Pancreas (tissue), 10 donors: ENCODE measurements around the gene KIF5B. TPM values are rescaled to one million over a fixed set of nuclear protein-coding genes. Genes with fewer than 3 reads are reported as not detected.

ENCODE experiments used
- ATAC-seq, 4 donors: fragments of 200-7000 bp; cut with Tn5 transposase; one replicate each; pipeline versions ENCODE4 v1.8.0 to v1.9.1; 2020; ENCODE audit warnings: mild to moderate bottlenecking in 4 of 4, moderate library complexity in 4 of 4
- DNase-seq, 6 donors: peaks; one replicate each; pipeline ENCODE4 v3.0.0-alpha.2; 2020
- FAIRE-seq: peaks from 2 replicates; lab custom pipeline; 2012; peaks lifted over from hg19 to GRCh38; lab: Jason Lieb, UNC
- H3K27ac ChIP-seq, 4 donors: fragments of 200-600 bp; sonication (generic); 1 replicate in 3 of 4; 2 replicates in 1 of 4; pipeline versions ENCODE4 v1.5.0 to v1.8.0; 2020
- H3K27me3 ChIP-seq, 4 donors: fragments of 200-600 bp; one replicate each; pipeline ENCODE4 v1.8.0; 2021
- H3K36me3 ChIP-seq, 3 donors: fragments of 200-600 bp; sonication (generic) in 1 of 3; one replicate each; pipeline versions ENCODE4 v1.5.0 to v1.8.0; 2020 to 2021
- H3K4me1 ChIP-seq, 3 donors: fragments of 200-600 bp; one replicate each; pipeline ENCODE4 v1.8.0; 2021
- H3K4me3 ChIP-seq, 4 donors: fragments of 200-600 bp; sonication (generic) in 2 of 4; one replicate each; pipeline versions ENCODE4 v1.5.0 to v1.8.0; 2020 to 2021
- H3K9me3 ChIP-seq, 4 donors: fragments of 200-600 bp; one replicate each; pipeline ENCODE4 v1.8.0; 2021
- CTCF ChIP-seq, 4 donors: fragments of 200-600 bp; sonication (generic) in 3 of 4; IDR thresholded peaks; one replicate each; pipeline versions ENCODE4 v1.5.0 to v1.8.0; 2021; ENCODE audit warnings: antibody characterized with exemption in 4 of 4
- whole genome bisulfite sequencing, 2 donors: extraction: QIAGEN DNeasy Blood & Tissue Kit; methylation state at CpG; one replicate each; pipeline ENCODE4 v1.1.7; 2013; 5-methylcytosine and 5-hydroxymethylcytosine counted together
- intact Hi-C, 3 donors: fragments of 100-400 bp; cut with DNase I; formaldehyde crosslinking; loops; one replicate each; pipeline versions ENCODE4 v1.11.1 to v1.14.2; 2022
- polyA plus RNA-seq, 2 donors: library from polyadenylated mRNA; stranded (reverse); fragments of 200-250 nt; gene quantifications; one replicate each; pipeline ENCODE4 v1.2.3, GENCODE V29; 2013
- total RNA-seq, 6 donors: library from RNA; stranded (reverse); fragmentation: NEBNext Ultra II Directional in 4 of 6; extraction: Animal tissue kit (Norgen Biotek cat#: 25700) in 4 of 6; gene quantifications; one replicate each; pipeline versions ENCODE4 v1.2.1 to v1.2.4, GENCODE V29; 2021 to 2023
- donor health status: healthy with polysubstance abuse.
- donor health status: DM: no; HTN: no; CAD: no; lungs with moderate emphysema.
- donor health status: DM: no; HTN: no; CAD: no.
- donor health status: control.
- donor health status: control.
- donor health status: Bipolar disorder and iron deficiency.
- donor health status: DM: yes; HTN: yes; CAD: no.
- donor health status: DM: no; HTN: no; CAD: no.
- donor health status: DM: no; HTN: no; CAD: no.
- donor health status: DM: yes; HTN: yes; CAD: no.

Gene KIF5B
- total and polyA plus RNA-seq, 8 donors = 17.2 to 48.3 (median 33.4) TPM

GRCh38 chr10:31962826-31963588 is 93.2 kb downstream of the KIF5B start:
- FAIRE-seq (no peak), DNase-seq (no peak), ATAC-seq (peak in 1 of 4 donors; percentile 8)
- intact Hi-C loops = no loop called here
- no peak overlapping the region for H3K27ac ChIP-seq
- H3K27me3 ChIP-seq = no peaks in the 10 kb centered on the region
- H3K36me3 ChIP-seq = no peaks in the 10 kb centered on the region
- no peak for TF ChIP-seq CTCF (IDR thresholded peaks at IDR 0.05)
- no peaks in the 10 kb centered on the region for H3K9me3 ChIP-seq
- H3K4me3 ChIP-seq = no peak overlapping the region
- H3K4me1 ChIP-seq = peaks cover 0 to 16% (median 0%) of the 10 kb centered on the region in 3 donors
- 89 to 96% methylated on average over 4 of the region's 4 CpGs for WGBS, 2 donors

GRCh38 chr10:31961277-31962074 is 94.7 kb downstream of the KIF5B start:
- DNase-seq (no peak), FAIRE-seq (no peak), ATAC-seq (peak in 3 of 4 donors; percentile 35 to 62 (median 56))
- Histone ChIP-seq H3K4me3 (no peak overlapping the region), H3K36me3 (no peaks in the 10 kb centered on the region), H3K4me1 (peaks cover 0 to 16% (median 0%) of the 10 kb centered on the region in 3 donors), H3K9me3 (no peaks in the 10 kb centered on the region), H3K27ac (no peak overlapping the region), H3K27me3 (no peaks in the 10 kb centered on the region)
- WGBS, 2 donors = 51 to 59% methylated on average over 8 of the region's 8 CpGs
- no peak for TF ChIP-seq CTCF (IDR thresholded peaks at IDR 0.05)
- intact Hi-C loops = no loop called here

GRCh38 chr10:31959461-31960173 is 96.6 kb downstream of the KIF5B start:
- no peaks in the 10 kb centered on the region for H3K27me3 ChIP-seq
- ATAC-seq = peak in 3 of 4 donors; percentile 41 to 70 (median 68)
- H3K27ac ChIP-seq = no peak overlapping the region
- H3K36me3 ChIP-seq = no peaks in the 10 kb centered on the region
- 22 to 49% methylated on average over 3 of the region's 3 CpGs for WGBS, 2 donors
- FAIRE-seq = no peak
- no peak for TF ChIP-seq CTCF (IDR thresholded peaks at IDR 0.05)
- peaks cover 0 to 13% (median 0%) of the 10 kb centered on the region in 3 donors for H3K4me1 ChIP-seq
- peak in 3 of 6 donors; percentile 11 to 34 (median 27) for DNase-seq
- H3K4me3 ChIP-seq = no peak overlapping the region
- intact Hi-C loops = no loop called here
- H3K9me3 ChIP-seq = no peaks in the 10 kb centered on the region

Other genes with a start within 250 kb of the KIF5B start
- gene ARHGAP12, start 127.6 kb downstream of the KIF5B start, total RNA-seq = 10 to 100 TPM; 16.3 to 27.0 (median 21.3) TPM
- gene ARHGAP12, start 127.6 kb downstream of the KIF5B start, polyA plus RNA-seq = 10 to 100 TPM; 24.7 to 30.1 TPM